HS-27A (cell line): ENCODE measurements around the gene KRT82.
A peak's percentile ranks its signal among the peaks of the same experiment; 100 is the strongest.

Experiments
- DNase-seq: peaks from one replicate; pipeline ENCODE4 v3.0.0-alpha.2; 2012; ENCODE audit warnings: low read depth, missing footprints

The KRT82 gene

GRCh38 chr12:52383331-52383730, 22.8 kb downstream of the KRT82 start:
- DNase-seq = no peak

DNA sequence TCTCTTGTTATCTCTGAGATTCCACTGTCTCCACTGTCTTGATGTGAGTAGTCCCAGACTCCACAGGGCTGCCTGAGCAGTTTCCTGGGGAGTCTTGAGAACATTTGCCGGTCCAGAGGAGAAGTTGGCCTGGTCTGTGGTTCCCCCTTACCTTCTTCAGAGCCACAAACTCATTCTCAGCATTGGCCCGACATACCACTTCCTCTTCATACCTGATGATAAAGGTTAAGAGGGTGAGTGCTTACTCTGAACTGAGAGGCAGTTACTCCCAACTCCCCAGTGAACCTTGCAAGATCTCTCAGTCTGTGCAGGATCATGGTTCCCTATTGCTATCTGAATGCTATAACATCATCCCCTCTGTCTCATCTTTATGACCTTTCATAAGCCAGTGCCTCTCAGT, 23.3 kb downstream of the KRT82 start:
- DNase-seq = no peak

GRCh38 chr12:52381206-52381605, 24.9 kb downstream of the KRT82 start:
- DNase-seq = no peak

DNA sequence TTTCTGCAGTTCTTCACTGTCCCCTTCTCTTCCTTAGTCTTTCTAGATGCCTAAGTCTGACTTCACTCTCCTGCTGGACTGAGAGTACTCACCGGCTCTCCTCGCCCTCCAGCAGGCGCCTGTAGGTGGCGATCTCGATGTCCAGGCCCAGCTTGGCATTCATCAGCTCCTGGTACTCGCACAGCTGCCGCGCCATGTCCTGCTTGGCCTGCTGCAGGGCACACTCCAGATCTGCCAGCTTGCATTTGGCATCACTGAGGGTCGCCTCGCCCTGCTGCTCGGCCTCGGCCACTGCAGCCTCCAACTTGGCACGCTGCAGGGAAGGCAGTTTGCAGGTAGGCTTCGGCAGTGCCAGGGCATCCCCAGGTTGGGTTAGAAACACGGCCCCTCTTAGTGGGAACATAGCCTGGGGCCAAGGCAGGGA, 25.9 kb downstream of the KRT82 start:
- DNase-seq = no peak

- DNase-seq = no peak
Measured at GRCh38 chr12:52379536-52379935, 26.6 kb downstream of the KRT82 start.

DNA sequence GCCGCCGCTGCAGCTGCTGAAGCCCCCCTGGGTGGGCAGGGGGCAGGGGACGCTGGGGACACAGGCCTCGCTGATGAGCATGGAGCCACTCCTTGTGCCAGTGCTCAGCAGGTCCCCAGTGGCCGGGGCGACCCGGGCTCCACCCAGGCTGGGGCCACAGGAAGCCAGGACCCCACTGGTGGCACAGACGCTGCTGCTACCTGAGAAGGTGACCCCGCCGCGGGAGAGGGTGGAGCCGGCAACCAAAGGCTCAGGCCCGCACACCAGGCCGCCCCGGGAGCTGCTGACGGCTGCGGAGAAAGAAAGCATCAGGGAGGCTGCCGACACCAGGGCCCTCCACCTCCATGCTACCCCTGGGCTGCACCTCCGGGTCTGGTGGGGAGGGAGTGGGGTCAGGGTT, 28.0 kb downstream of the KRT82 start:
- no peak for DNase-seq

- DNase-seq = no peak
Measured at GRCh38 chr12:52377266-52377665, 28.9 kb downstream of the KRT82 start.

- DNase-seq = peak; percentile 50
Measured at GRCh38 chr12:52372216-52373154, 33.6 kb downstream of the KRT82 start.

DNA sequence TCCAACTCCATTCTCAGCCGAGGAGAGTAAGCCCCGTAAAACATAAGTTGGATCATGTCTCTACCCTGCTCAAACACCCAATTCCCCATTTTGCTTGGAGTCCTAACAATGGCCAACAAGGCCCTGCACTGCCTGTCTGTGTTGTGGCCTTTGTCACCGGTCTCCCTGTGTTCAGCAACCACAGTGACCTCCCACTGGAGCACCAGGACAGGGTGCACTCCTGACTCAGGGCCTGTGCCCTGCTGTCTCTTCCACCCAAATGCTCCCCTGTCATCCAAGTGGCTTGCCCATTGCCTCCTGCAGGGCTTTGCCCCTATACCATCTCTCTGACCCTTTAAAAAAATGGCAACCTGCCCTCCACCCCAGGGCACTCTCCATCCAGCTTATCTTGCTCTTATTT, 34.4 kb downstream of the KRT82 start:
- no peak for DNase-seq

GRCh38 chr12:52370926-52371608, 35.1 kb downstream of the KRT82 start:
- no peak for DNase-seq

DNA sequence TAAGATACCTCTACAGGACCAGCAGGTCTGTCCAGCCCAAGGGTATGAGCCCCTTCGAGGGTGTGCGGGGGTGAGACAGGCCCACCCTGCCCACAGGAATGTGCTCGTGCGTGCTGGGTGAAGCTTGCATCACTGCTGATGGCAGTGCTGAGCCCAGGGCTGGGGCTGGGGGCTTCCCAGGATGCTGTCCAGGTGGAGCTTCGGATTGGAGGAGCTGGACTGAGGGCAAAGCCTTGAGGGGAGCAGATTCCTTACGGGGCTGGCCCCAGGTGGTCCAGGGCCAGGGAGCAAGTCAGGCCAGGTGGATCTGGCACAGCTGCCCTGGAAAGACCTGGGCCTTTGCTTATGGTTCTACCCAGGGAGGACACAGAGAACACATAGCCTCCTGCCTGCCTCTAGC, 36.3 kb downstream of the KRT82 start:
- no peak for DNase-seq

- DNase-seq = no peak
Measured at GRCh38 chr12:52369211-52369610, 36.9 kb downstream of the KRT82 start.

DNA sequence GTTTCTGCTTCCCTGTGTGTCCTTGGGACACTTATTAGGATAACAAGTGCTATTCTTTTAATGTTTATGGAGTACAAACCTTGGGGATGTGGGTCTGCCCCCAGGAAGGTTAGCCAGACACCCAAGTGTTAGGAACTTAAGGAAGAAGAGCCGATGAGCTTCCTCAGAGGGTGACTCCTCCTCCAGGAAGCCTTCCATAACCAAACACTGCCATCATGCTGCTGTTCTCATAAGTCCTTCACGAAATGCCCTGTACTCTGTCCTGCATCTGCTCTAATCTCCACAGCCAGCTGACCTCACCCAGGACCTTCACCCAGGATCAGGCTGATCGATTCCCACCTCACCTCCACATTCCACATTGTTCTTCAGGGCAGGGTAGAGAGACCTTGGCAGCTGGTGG, 37.6 kb downstream of the KRT82 start:
- no peak for DNase-seq

DNA sequence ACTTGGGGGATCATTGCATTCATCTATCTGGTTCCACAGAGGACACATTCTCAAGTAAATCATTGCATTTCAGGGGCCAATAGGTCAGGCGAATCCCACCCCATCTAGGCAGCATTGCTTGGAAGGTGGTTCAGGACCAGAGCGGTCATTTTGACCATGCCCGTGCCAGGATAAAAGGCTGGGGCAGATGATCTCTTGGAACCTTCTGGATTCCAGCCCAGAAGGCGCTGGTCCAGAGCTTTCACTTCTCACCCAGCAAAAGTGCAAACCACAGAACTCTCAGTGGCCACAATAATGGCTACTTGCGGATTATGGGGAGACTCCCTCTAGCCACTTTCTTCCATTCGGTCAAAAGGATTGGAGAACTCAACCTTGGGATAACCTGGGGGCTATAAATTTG, 38.3 kb downstream of the KRT82 start:
- no peak for DNase-seq

DNA sequence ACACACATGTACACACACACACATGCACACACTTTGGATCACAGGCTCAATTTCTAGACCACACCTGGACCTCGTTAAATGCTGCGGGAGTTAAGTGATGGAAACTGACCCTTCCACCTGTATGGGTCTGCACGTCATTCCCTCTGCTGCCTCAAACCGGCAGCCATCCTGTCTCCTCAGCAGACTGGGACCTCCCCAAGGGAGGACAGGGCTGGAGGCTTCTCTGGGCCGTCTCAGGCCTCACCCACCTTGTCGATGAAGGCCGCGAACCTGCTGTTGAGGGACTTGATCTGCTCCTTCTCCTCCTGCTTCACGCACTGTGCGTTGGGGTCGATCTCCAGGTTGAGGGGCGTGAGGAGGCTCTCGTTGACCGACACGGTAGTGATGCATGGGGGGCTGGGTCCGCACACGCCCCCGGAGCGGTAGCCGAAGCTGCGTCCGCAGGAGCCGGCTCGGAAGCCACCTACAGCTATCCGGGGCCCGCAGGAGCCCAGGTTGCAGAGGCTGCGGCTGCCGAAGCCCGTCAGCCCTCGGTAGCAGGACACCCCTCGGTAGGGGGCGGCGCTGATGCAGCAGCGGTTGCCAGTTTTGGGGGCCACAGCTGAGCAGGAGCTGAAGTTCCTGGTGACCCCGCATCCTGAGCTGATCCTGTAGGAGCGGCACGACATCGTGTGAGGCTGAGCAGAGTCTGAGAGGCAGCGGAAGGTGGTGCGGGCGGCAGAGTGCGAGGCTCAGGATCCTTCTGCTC, 39.2 kb downstream of the KRT82 start, which contains the start of gene KRT85:
Gene KRT85, minus strand, starts transcription at position 744 of the 748 bp plus-strand sequence. Its CDS starts 76 bp downstream, at position 668.
- DNase-seq = no peak

- no peak for DNase-seq
Measured at GRCh38 chr12:52364901-52365489, 41.1 kb downstream of the KRT82 start.

DNA sequence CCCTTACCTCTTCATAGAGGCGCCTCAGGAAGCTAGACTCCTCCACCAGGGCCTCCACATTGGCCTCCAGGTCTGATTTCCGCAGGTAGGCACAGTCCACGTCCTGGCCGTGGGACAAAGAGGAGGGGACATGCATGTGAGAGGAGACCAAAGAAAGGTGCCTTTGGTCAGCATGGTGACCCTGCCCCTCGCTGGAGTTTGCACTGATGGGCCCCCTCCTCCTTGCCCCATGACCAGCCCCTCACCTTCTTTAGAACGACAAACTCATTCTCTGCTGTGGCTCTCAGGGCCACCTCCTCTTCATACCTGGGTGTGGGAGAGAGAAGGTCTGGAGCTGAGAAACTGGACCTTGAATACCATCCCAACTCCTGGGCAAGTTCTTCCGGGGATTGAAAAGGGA, 42.1 kb downstream of the KRT82 start:
- no peak for DNase-seq

GRCh38 chr12:52363111-52363679, 42.9 kb downstream of the KRT82 start:
- no peak for DNase-seq

DNA sequence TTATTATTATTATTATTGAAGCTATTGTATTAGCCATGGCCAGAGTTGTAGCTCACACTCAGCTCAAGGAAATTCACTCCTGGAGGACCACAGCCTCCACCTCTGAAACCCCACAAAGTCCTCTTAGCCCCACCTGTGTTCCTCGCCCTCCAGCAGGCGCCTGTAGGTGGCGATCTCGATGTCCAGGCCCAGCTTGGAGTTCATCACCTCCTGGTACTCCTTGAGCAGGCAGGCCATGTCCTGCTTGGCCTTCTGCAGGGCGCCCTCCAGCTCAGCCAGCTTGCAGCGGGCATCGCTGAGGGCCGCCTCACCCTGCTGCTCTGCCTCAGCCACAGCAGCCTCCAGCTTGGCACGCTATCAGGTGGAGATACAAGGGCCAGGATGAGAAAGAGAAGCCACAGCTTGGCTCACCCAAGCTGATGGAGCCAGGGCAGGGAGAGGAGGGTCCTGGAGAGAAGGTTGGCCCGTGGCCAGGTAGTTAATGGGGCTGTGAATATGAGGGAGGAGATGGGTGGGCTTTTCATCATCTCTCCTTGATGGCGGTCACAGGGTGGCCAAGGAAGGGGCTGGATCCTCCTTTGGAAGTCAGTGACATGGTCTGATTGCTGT, 43.9 kb downstream of the KRT82 start:
- DNase-seq = no peak

DNA sequence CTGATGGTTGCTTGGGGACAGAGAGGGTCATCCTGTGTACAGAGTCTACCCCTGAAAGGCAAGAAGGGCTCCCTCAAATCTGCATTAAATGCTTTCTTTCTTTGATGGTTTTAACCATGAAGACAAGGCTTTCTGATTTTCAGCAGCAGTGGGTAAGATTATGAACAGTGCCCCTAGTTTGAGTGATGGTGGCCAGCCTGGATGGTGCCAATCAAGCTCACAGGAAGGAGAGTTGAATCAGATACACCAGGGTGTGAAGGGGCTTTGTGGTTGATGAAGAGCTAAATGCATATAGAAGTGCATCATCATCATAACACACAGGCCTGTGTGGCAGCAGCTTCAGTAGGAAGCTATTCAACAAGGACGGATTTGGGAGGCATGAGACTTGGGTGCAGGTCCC, 44.6 kb downstream of the KRT82 start:
- DNase-seq = no peak

DNA sequence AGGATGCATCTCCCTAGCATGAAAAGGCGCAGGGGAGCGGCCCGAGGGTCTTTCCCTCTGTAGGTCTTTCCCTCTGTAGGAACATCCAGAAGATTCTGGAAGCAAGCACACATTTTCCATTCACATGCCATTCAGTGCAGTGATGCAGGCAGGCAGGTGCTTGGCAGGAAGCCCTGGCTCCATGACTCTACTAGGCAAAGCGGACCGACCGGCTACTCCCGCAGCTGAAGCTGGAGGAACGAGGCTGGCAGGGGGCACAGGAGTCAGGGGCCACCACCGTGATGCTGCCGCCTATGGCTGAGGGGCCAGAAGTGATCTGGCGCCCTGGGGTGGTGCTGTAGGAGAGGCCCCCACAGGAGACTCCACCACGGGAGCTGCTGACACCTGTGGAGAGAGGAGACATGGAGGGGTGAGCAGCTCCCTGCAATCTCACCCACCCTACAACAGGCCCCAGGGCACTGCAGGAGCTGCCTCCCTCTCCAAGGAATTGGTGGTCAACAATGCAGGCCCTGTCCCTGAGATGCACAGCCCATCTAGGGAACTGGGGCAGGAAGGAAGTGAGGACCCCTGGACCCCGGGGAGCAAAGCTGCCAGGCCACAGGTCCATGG, 45.4 kb downstream of the KRT82 start:
- DNase-seq = no peak
